Measurements from ENCODE around the gene MSH2.

DNA sequence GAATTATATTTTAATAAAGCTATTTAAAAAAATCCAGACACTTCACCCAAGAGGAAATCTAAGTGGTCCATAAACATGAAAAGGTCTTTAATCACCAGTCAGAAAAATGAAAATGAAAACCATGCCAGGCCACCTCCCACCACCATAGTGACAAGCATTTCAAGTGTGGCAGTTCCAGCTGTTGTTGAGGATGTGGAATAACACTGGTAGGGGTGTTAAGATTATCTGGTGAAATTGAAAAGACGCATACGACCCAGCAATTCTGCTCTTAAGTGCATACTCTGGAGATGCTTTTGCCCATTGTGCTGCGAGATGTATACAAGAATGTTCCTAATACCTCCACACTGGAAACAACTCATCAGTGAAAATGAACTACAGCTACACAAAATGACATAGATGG is 82.2 kb downstream of the MSH2 start:
- TF ChIP-seq EZH2 (IDR thresholded peaks at IDR 0.05; ENCODE audit: insufficient read depth, poor library complexity, severe bottlenecking) (no peak), EZH2phosphoT487 (IDR thresholded peaks at IDR 0.05; ENCODE audit: insufficient read depth, low read depth) (no peak)

Data from GM23248 (cell line).